NCI-H1105 treated with DMSO at 0.1 percent for 48 hours (cell line): ENCODE data around the gene SEMA3D.

ENCODE experiments used
- DNase-seq: peaks from one replicate; lab custom pipeline; 2025; lab: John Stamatoyannopoulos, UW

SEMA3D gene

DNA sequence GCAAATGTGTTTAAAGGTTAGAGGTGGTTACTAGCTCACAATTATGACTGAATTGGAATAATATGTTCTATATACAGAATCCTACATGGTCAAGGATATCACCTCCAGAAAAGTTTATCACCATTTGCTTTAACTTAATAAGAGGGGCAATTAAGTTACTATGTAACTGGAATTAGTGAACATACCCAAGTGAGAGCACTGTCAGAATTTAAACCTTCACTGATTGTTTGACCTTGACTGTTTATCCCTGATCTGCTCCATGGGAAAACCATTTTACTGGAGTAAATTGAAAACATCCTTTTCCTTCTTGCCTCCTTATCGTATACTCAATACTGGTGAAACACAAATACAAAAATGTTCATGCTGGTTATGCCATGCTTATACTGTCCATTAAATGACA, 107.4 kb downstream of the SEMA3D start:
- DNase-seq = no peak

DNA sequence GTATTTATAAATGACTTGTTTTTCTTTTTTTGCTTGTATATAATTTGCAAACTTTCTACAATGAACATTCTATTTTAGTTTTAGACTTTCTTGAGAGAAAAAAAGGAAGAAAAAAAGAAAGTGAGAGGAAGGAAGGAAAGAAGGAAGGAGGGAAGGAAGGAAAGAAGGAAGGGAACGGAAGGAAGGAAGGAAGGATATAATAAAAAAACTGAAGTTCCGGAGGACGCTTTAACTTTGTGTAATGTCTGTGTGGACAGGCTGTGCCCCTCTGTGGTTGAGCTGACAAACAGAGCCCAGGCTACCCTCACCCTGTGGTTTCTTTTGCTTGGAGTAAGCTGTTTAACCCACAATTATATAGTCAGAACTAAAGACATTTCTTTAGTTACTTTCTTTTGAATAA, 108.7 kb downstream of the SEMA3D start:
- DNase-seq = no peak

DNA sequence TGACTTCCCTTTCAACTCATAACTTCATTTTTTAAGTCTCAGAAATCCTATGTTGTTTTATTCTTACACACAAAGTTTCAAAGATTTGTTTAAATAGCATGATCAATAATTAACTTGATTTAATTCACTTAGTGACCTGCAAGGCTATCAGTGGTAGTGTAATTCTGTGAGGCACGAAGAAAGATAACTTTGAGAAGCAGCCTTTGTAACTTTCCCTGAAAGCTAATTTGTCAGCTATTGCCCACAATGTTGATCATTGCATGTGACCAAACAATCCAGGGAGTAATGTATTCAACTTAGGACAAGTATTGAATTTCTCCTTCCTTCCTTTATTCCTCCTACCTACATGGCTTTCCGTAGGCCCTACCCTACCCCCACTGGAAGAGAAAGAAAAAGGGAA, 111.0 kb downstream of the SEMA3D start:
- DNase-seq = no peak

DNA sequence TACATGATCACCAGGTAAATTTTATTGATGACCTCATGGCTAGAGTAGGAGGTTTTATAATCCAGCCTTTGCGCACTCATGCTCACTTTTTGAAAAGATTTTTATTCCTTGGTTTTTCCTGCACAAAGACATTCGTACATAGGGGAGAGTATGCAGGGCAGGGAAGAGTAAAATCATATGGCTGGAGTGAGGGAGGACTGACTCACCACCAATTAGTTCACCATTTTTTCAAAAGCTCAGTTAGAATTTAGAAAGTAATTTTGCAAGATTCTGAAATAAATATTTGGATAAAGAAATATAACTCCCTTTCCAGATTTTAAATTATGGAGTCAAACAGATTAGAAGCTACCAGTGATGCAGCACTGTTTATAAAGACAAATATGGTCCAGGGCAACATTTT, 111.9 kb downstream of the SEMA3D start:
- DNase-seq = no peak

DNA sequence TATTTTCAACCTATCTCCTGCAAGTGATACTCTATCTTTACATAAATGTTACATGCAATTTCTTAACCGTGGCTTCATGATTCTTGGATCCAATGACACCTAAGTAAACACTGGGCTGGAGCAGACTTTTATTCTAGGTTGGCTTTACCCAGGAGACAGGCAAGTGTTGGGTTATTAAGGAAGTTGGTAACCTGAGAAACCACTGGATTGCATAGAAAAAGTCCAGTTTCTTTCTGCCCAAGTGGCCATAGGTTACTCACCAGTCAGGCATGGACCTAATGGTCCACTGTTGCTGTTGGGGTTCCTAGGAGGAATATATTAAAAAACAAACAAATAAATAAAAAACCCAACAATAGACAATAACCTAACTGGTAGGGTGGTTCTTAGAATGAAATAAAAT, 112.8 kb downstream of the SEMA3D start:
- no peak for DNase-seq

DNA sequence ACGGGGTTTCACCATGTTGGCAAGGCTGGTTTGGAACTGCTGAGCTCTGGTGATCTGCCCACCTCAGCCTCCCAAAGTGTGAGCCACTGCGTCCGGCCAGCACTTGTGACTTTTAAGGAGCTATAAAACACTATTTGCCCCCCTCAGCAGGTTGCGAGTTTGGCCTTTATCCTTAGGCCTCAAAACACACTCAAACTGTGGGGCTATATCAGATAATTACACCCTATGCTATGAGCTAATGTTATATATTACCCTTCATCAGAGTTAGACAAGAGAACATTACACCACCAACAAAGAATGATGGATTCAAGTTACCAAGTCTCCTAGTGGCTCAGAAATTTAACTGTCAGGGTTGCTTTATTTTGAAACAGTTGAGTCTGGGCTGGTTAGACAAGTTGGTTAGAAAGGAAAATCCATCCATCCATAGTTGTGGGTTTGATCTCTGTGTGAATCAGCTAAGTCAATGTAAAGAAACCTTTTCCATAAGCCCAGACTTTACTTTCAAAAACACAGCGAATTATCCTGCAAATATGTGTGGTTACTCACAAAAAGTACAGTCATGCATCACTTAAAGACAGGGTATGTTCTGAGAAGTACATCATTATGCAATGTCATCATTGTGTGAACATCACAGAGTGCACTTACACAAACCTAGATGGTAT, 115.8 kb downstream of the SEMA3D start:
- DNase-seq = no peak

DNA sequence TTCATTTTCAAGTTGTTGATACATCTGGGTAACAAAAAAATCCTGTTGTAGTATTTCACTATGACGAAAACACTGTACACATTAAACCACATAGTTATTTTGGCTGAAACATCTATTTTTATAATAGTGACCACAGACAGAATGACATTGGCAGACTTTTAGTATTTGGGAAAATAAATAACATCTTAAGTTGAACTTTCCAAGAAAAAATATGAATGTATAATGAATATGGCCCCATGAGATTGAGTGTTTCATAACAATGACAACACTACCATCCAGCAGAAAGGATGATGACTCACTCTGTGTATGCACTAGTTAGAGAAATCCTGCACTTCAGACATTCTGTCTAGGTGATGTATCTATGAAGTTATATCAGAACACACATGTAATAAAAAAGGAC, 118.1 kb downstream of the SEMA3D start:
- DNase-seq = no peak

DNA sequence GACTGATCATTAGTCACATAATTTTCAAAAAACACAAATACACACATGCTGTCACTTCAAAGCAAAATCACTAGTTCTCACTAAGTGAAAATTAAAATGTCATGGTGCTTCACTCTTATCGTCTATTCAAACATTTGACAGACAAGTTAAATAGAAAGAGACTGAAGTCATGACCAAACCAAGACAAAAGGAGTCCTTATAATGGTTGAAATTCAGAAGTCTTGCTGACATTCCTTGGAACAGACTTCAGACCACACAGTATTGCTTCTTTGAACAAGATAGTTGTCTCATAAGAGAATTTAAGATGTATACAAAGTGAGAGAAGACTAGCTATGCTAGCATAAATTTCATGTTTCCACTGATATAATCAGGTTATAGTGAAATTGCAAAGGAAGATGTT, 119.5 kb downstream of the SEMA3D start:
- DNase-seq = no peak

DNA sequence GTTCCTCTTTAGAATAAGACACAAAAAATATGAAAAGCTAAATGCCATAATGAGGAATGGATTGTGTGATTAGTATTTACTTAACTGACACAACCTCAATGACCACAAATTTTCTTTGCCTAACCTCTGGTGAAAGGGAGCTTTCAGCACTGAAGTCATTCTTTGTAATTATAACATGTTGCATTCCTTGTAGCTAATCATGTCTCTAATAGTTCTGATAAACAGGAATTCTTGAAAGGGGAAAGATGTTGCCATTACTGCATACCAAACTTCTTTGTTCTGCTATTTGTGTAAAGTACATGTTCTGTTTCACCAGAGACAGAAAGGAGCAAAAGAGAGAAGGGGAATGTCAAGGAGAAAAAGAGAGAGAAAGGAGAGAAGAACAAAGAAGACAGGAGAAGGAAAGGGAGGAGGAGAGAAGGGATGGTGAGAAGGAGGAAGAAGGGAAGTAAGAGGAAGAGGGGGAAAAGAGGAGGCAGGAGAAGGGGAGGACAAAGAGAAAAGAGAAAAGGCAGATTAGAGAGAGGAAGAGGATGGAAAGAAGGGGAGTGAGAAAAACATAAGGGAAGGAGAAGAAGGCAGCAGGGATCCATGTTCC, 120.9 kb downstream of the SEMA3D start:
- no peak for DNase-seq

DNA sequence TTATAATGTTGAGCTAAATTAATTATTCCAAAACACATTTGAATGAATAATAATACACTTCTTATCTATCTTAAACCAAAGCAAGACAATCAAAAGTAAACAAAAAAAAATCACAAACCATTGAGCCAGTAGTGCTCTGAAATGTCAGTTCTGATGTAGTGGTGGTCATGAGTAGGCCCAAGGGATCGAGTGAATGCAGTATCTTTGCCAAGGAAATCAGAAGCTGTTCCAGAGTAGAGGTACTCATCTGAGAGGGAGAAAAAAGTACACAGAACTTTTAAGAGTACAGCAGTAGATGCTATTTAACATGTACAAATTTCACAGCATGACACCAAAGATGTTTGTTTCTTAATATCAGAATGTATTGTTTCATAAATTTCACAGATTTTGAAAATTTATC, 121.5 kb downstream of the SEMA3D start:
- no peak for DNase-seq

DNA sequence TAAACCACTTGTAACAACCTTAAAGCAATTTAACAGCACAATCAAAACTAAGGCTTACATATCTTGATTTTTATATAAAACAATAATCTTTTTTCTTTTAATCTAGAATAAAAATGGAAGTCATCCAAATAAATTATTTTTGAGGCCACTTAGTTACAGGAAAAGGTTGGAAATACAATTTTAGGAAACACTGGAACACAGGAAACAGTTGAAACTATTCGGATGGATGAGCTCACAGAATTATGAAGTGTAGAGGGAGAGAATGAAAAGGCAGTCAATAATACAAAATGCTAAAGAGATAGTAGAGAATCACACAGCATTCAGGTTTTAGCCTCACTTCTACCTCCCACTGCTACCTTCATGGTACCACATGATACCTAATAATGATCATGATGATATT, 124.2 kb downstream of the SEMA3D start:
- DNase-seq = no peak

DNA sequence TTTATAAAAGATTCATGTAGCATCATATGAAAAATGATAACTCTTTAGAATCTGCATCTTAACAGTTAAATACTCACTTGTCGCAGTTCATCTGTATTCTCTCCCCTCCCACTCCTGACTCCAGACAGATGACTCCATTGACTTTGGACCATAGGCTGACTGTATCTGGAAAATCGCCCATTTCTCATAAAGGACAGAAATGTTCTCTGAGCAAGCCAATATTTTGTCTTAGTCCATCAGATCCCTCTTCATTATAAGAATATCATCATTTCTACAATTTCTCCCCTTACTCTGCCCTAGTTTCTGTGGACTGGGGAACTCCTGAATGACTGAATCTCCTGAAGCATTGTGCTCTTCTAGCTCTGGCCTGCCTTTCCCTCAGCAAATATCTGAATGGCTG, 125.4 kb downstream of the SEMA3D start:
- DNase-seq = no peak

DNA sequence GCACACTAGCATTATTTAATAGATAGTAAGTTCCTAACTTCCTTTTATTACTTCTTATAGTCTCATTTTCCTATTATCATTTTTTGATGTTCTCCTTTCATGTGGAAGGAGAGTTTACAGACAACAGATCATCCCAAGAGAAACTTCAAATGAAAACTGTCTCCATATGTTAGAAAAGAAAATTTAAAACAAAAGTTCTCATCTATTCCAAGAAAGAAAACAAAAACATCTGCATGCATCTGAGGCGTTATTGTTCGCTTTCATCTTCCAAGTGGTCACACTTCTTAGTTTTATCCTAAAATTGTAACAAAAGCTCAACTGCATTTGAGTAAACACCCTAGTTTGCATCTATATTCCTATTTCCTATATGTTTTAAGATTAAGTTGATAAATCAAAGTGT, 126.2 kb downstream of the SEMA3D start:
- DNase-seq = no peak

DNA sequence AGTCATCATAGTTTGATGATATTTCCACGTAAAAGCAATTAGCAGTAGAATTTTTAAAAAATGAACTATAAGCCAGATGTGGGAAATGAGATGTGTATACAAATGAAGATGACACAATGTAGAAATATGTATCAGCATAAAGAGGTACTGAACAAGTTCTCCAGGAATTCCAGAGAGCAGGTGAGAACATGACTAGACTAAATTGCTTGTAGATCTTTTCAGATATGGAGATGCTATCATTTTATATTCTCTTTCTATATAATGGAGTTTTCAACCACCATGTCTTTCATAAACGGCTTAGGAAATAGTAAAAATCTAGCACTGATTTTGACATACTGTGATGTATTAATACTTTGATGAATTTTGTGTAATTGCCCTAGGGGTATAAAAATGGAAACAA, 130.9 kb downstream of the SEMA3D start:
- no peak for DNase-seq

DNA sequence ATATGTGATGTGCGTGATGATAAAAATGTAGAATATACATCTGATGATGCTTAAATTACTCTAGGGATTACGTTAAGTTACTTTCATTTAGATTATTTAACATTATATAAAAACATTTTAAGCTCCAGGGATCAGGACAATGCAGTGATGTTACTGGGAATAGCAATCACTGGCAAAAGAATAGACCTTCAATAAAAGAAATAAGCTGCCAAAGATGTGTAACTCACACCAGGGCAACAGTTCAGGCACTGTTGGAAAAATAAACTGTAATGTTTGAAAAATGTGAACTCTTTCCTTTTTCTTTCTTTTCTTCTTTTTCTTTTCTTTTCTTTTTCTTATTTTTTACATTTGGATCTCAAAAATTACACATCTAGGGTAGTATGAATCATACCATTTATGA, 131.7 kb downstream of the SEMA3D start:
- DNase-seq = no peak

DNA sequence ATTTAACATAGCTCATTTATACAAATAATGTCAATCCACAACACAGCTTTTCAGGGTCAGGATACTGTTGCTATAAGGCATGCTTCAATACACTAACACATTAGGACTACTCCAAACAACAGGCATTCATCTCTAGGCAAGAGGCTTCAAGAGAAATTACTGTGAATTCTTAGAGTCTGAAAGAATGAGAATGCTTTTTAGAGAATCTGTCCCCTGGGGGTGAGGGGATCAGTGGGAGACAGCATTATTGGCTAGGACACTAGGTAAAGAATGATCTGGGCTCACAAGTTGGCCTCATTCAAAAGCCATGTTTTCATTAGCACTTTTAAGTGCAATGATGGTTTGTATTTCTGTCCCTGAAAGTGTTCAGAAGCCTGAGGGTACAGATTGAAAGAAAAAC, 132.6 kb downstream of the SEMA3D start:
- DNase-seq = no peak

DNA sequence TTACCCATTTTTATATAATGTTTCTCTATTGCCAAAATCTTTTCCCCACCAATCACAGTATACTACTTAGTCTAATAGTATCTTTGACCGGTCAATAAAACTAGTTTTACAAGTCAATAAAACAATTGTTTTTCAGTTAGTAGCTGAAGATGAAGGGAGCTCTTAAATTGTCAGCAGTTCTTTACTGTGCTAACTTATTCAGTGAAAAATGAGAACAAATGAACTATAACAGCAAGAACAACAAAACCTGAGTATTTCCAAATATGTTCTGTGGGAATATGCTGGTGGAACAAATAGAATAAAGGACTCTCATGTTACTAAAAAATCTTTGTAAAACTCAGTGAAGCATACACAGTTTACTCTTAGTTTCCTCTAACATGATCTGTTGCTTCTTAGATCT, 134.0 kb downstream of the SEMA3D start:
- no peak for DNase-seq

DNA sequence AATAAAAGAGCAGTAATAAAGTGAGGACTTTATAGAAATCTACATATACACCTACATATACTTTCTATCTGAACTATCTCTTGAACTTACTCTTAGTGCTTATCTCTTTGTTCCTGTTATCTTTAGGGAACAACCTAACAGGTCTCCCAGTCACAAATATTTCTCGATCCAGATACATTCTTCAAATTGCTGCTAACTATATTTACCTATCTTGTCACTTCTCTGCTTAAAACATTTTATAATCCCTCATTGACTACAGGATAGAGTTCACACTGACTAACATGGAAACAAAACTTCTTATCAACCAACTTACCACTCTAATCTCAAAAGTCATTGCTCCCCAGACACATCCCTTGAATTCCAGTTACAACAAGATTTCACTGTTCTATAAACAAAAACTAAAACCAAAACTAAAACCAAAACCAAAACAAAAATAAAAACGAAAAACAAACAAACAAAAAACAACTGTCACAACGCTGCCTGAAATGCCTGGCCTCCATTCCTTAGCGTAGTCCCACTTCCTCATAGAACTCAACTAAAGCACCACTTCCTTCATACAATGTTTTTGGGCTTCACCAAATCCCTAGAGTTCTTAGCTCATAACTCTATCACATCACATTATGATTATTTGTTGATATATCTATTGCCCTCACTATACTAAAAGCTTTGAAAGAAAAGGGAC, 134.7 kb downstream of the SEMA3D start:
- no peak for DNase-seq

DNA sequence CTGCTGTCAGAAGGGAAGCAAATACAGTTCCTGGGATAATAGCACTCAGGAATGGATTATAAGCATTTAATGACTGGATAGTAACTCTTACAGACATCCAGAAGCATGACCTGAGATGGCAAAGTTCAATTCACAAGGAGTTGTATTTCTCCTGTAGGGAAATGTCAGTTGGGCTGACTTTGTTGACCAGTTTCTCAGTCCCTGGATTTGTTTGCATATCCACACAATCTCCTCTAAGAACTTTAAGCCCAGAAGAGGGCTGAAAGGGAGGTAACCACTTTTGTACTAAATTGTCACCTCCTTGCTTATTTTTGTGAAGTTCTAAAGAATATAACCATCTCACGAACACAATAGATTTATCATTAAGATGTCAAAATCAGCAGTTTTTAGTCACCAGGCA, 140.3 kb downstream of the SEMA3D start:
- DNase-seq = no peak

DNA sequence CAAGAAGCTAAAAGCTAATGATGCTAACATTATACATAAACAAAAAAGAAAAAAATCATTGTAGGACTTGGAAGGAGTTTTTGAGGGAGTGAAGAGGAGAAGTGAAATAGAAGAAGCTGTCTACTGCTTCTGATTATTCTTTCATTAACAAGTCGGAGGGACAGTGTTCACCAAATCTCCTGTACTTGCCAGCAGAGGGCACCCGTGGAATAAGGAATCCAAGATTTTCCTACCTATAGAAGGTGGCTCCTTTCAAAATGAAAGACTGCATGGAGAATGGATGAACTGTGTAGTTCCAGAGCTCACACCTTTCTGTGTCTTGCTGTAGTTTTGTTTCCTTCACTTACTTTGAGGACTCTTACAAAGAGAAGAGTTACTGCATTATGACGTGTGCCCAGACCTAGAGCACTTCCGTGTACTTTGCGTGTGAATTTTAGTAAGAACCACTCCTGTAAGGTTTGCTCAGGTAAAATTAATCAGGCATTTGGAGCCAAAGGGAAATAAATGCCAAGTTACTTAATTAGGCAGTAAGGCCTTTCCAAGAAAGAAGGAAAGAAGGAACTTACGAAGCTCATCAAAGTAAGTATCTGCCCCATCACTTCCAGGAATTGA, 145.1 kb downstream of the SEMA3D start:
- DNase-seq = peak; percentile 75

DNA sequence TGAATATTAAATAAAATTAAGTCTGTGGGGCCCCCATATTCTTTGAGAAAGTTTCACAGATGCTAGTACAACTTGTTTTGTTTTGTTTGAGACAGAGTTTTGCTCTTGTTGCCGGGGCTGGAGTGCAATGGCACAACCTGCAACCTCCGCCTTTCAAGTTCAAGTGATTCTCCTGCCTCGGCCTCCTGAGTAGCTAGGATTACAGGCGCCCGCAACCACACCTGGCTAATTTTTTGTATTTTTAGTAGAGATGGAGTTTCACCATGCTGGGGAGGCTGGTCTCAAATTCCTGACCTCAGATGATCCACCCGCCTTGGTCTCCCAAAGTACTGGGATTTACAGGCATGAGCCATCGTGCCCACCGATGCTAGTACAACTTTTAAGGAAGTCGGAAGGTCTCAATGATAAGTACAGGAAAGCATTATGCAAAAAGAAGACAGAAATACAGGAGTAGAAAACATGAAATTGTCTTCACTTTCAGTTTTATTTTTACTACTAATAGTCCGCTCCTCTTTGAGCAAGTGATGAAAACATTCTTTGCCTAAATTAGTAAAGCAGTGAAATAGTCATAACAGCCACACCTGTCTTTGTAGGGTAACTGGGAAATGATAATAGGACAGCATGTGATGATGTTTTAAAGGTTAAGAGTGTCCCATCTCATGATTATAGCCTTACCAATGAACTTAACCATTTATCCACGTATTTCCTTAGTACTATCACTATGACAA, 147.5 kb downstream of the SEMA3D start:
- no peak for DNase-seq

DNA sequence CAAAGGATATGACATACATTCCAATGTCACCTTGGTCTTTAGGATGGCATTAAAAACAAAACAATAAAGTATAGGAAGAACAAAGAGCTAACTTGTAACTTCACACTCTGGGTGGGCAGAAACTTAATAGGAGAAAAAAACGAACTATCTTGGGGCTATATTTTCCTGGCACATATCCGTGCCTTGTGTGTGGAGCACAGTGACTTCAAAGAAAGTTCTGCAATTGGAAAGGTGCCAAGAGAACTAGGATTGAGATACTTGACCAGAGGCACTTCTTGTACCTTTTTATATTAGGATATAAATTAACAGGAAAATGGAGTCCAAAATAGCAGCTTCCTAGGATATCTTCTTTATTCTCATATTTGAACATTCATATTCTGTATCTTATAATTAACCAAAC, 148.4 kb downstream of the SEMA3D start:
- no peak for DNase-seq

DNA sequence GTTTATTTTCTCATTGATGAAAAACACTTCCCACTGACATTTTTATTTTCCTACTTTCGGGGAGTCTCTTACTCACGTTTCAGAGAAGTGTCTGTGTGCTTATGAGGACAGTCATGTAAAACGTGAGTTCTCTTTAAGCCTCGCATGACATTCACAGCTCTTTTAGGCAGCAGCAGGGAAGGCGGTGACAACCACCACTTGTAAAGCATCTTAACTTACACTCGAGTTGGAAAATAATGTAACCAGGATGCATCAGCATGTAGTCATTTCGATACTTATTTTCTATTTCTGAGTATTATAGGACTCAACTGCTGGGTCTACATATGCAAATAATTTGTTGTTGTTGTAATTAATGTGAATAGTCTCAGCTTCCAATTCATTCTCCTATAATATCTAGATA, 153.6 kb downstream of the SEMA3D start:
- DNase-seq = no peak
